Panc1 (cell line): Measurements from ENCODE around the gene OMA1.

Experiments used
- POLR2AphosphoS5 ChIP-seq: IDR thresholded peaks from 2 replicates; pipeline ENCODE4 v1.6.1; 2012; ENCODE audit warnings: mild to moderate bottlenecking, low read depth, low read length, moderate library complexity
- SIN3A ChIP-seq: IDR thresholded peaks from 2 replicates; pipeline ENCODE4 v1.6.1; 2012; ENCODE audit warnings: low read depth, mild to moderate bottlenecking, low read length, moderate library complexity, borderline replicate concordance; ENCODE audit not compliant: insufficient read depth
- TF ChIP-seq, protein P1 (sequence below): fragments of 450-650 bp; IDR thresholded peaks from 2 replicates; pipeline ENCODE4 v1.5.1; 2017; ENCODE audit warnings: mild to moderate bottlenecking
- TF ChIP-seq, protein P2 (sequence below), 2 experiments: IDR thresholded peaks; 2 replicates each; pipeline ENCODE4 v1.6.1; 2011 to 2012; ENCODE audit warnings: low read depth in 2 of 2, control low read depth in 1 of 2, low read length in 1 of 2, mild to moderate bottlenecking in 1 of 2, moderate library complexity in 1 of 2; ENCODE audit not compliant: insufficient read depth in 1 of 2

DNA sequence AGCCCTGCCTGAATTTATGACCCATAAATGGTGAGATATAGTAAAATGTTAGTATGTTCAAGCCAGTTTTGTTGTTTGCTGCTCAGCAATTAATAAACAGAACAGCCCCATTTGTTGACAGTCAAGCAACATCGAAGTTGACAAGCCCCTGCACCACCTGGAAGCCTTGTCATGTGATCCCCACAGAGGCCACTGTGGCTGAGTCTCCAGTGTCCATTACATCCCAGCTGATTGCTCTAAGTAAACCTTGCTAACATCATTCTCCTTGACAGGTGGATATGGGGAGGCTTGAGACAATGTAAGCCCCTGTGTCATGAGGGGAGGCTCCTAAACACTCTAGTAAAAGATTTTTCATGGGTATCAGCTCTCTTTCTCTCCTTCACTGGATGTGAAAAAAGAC, 48.0 kb upstream of the OMA1 start:
- TF ChIP-seq, protein P1, sequence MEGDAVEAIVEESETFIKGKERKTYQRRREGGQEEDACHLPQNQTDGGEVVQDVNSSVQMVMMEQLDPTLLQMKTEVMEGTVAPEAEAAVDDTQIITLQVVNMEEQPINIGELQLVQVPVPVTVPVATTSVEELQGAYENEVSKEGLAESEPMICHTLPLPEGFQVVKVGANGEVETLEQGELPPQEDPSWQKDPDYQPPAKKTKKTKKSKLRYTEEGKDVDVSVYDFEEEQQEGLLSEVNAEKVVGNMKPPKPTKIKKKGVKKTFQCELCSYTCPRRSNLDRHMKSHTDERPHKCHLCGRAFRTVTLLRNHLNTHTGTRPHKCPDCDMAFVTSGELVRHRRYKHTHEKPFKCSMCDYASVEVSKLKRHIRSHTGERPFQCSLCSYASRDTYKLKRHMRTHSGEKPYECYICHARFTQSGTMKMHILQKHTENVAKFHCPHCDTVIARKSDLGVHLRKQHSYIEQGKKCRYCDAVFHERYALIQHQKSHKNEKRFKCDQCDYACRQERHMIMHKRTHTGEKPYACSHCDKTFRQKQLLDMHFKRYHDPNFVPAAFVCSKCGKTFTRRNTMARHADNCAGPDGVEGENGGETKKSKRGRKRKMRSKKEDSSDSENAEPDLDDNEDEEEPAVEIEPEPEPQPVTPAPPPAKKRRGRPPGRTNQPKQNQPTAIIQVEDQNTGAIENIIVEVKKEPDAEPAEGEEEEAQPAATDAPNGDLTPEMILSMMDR: no peak
- TF ChIP-seq, protein P2, sequence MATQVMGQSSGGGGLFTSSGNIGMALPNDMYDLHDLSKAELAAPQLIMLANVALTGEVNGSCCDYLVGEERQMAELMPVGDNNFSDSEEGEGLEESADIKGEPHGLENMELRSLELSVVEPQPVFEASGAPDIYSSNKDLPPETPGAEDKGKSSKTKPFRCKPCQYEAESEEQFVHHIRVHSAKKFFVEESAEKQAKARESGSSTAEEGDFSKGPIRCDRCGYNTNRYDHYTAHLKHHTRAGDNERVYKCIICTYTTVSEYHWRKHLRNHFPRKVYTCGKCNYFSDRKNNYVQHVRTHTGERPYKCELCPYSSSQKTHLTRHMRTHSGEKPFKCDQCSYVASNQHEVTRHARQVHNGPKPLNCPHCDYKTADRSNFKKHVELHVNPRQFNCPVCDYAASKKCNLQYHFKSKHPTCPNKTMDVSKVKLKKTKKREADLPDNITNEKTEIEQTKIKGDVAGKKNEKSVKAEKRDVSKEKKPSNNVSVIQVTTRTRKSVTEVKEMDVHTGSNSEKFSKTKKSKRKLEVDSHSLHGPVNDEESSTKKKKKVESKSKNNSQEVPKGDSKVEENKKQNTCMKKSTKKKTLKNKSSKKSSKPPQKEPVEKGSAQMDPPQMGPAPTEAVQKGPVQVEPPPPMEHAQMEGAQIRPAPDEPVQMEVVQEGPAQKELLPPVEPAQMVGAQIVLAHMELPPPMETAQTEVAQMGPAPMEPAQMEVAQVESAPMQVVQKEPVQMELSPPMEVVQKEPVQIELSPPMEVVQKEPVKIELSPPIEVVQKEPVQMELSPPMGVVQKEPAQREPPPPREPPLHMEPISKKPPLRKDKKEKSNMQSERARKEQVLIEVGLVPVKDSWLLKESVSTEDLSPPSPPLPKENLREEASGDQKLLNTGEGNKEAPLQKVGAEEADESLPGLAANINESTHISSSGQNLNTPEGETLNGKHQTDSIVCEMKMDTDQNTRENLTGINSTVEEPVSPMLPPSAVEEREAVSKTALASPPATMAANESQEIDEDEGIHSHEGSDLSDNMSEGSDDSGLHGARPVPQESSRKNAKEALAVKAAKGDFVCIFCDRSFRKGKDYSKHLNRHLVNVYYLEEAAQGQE (IDR thresholded peaks at IDR 0.05; ENCODE audit: insufficient read depth in 1 of 2, low read depth in 2 of 2, low read length in 1 of 2): no peak
- TF ChIP-seq SIN3A: no peak
- no peak for TF ChIP-seq POLR2AphosphoS5
